Stimulated activated naive CD4-positive, alpha-beta T cell treated with Interleukin-2 at 50 U/mL for 16 hours (primary cell): Measurements from ENCODE around the gene SEC24B.
"Not testable (repeated sequence)": the region's sequence is repeated elsewhere in the genome, so short reads cannot be mapped to it uniquely, and the experiment has no call there.

Source experiments
- DNase-seq: peaks from one replicate; lab custom pipeline; 2025; lab: John Stamatoyannopoulos, UW

The SEC24B gene

DNA sequence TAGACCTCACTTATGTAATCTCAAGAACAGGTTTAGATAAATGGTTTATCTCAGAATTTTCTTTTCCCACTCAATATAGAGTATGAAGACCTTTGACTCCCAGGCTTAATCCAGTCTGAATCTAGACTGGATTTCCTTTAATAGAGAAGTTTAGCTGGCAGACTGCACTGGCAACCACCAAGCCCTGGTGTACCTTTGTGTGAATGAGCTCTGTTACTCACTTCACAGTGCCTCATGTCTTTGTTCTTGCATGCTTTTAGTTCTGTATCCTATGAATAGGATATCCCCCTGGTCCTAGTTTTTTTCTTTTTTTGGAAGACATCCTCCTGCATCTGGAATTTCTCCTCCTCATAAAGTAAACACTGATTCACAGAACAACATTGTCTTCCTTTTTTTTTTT is 73.3 kb downstream of the SEC24B start:
- DNase-seq: no peak

DNA sequence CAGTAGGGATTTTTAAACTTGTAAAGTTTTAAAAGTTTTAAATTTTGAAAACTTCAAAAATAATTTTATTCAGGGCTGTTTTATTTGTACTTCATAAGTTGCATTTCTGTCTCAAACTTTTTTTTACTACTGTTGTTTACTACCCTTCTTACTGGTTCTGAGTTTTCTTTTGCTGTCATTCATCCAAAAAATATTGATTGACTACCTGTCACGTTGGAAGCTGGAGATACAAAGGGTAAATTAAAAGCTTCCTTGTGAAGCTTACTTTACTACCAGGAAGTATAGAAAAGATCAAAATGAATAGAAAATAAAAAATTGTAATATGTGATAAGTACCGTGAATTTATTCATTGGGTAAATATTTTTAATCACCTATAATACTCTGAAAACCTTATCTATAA is 77.1 kb downstream of the SEC24B start:
- no peak for DNase-seq

DNA sequence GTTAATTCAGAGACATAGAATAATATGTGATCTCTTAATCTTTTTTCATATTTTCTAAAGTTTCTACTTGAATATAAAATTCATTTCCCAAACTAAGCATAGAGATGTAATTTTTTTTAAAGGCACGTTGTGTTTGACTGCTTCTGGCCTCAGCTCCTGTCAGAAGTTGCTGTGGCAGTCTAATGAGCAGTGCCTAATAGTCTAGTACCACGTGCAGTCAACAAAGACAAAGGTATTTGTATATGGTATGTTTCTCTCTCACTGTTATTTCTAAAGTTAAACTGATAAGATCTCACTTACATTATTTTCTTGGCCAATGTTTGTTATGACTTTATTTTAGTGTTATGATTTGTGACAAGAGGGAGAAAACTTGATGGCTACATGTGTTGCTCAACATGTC is 77.8 kb downstream of the SEC24B start:
- no peak for DNase-seq

DNA sequence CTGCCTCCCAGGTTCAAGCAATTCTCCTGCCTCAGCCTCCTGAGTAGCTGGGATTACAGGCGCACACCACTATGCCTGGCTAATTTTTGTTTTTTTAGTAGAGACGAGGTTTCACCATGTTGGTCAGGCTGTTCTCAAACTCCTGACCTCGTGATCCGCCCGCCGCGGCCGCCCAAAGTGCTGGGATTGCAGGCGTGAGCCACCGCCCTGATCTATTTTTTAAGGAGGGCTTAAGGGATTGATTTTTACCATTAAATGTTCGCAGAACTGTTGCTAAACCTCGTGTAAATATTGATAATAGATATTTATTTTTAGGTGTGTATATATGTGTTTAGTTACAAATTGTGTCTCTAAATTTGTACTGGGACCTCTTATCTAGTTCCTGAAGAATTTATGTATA is 79.8 kb downstream of the SEC24B start:
- DNase-seq: not testable (repeated sequence)

DNA sequence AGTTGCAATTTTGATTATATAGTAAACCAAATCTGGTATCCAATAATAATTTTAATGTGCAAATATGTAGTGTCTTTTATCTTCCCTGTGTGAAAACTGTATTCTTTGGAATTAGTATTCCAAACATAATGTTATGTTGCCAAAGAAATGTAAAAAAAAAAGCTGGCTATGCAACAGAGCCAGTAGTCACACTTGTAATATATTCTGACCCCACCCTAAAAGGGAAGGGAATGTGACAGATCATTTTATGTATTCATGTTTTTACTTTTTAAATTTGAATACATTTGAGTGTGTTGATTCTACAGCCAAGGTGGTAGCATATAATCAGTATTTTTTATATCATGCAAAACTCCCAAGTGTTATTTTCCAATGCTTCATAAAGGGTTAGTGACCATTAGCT is 98.6 kb downstream of the SEC24B start:
- no peak for DNase-seq

DNA sequence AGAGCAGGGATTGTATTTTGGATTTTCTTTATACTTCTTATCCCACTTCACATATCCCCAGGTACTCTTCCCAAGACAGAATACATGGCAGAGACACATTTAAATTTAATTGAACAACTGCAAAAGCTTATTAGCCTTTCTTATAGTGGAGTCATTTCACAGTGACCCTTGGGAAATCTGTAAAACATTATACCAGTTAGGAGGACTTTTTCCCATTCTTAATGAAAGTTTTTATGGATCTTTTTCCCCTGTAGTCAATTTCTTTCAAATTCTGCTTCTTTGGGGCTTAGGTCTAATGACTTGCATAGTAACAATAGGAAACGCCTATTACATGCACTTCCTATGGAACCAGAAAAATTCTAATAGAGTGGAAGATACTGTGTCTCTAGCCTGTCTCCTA is 111.8 kb downstream of the SEC24B start:
- no peak for DNase-seq

DNA sequence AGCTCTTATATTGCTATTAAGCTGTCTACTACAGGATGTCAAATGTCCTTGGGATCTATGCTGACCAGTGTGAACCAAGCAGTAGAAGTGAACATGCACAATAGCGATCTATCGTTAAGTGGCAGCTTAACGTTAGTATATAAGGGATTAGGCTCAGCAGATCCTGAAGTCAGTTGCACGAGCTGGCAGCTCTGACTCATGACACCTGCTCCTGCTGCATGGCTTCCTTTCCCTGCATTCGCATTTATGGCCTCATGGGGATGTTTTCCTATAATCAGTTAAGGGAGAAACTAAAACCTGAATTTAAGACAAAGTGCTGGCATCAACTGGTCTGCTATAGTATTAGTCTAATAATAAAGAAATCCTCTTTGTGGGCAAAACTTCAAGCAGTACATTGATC is 113.8 kb downstream of the SEC24B start:
- no peak for DNase-seq

DNA sequence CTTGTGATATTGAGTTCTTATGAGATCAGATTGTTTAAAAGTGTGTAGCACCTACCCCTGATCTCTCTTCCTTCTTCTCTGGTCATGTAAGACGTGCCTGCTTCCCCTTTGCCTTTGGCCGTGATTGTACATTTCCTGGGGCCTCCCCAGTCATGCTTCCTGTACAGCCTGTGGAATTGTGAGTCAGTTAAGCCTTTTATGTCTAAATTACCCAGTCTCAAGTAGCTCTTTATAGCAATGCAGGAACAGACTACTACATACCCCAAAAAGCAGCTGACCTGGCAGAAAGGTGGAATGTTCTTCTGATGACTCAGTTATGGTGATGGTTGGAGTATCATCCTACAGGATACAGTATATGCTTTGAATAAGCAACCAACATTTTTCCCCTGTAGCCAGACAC is 115.0 kb downstream of the SEC24B start:
- DNase-seq: no peak

DNA sequence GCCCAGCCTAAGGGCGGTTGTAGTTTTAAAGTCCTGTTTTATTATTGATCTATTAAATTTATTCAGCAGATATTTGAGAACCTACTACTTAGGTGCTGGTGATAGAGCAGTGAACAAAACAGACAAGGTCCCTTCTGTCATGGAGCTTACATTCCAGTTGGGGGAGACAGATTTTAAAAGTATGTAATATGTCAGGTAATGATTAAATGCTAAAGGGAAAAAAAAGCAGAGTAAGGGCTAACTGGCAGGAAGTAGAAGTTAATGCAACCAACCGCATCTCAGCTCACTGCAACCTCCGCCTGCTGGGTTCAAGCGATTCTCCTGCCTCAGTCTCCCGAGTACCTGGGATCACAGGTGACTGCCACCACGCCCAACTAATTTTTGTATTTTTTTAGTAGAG is 118.6 kb downstream of the SEC24B start:
- DNase-seq: no peak

DNA sequence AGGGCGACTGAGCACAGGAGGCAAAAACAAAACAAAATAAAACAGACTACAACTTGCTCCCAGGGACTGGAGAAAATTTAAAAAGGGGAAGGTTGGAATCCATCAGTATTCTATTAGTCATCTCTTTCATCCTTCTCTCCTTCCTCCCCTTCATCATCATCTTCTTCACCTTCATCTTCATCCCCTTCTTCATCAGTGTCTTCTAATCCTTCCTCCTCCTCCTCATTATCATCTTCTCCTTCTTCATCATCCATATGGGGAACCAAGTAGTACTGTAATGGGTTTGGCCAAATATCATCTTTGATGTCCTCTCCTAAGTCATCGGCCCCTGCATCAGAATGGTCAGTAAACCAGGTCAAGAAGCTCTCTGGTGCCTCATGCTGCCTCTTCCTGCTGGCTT is 119.5 kb downstream of the SEC24B start:
- DNase-seq: no peak

DNA sequence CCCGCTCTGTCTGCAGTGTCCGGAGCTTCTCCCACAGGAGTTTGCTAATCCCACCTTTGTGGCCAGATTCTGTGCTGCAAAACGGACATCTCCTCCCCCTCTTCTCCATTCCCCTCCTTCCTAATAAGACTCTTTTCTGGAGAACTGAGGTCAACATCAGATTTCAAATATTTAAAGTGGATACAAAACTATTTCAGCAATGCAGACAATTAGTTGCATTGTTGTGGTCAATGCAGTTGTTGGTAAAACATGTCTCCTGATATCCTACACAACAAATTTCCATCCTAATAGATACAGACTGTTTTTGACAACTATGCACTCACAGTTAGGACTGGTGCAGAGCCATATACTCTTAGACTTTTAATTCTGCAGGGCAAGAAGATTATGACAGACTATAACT is 121.4 kb downstream of the SEC24B start:
- no peak for DNase-seq

DNA sequence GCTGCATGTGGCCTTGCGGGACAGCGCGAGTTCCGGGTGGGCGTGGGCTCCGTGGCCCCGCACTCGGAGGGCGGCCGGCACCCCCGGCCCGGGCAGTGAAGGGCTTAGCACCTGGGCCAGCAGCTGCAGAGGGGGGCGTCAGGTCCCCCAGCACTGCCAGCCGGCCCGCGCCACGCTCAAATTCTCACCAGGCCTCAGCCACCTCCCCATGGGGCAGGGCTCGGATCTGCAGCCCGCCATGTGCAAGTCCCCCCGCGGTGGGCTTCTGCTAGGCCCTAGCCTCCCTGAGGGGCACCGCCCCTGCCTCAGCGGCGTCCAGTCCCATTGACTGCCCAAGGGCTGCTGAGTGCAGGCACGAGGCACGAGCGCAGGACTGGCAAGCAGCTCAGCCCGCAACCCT is 123.8 kb downstream of the SEC24B start:
- no peak for DNase-seq

DNA sequence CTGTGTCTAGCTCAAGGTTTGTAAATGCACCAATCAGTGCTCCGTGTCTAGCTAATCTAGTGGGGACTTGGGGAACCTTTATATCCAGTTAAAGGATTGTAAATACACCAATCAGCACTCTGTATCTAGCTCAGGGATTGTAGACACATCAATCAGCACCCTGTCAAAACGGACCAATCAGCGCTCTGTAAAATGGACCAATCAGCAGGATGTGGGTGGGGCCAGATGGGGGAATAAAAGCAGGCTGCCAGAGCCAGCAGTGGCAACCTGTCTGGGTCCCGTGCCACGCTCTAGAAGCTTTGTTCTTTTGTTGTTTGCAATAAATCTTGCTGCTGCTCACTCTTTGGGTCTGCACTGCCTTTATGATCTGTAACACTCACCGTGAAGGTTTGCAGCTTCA is 124.5 kb downstream of the SEC24B start:
- not testable (repeated sequence) for DNase-seq

DNA sequence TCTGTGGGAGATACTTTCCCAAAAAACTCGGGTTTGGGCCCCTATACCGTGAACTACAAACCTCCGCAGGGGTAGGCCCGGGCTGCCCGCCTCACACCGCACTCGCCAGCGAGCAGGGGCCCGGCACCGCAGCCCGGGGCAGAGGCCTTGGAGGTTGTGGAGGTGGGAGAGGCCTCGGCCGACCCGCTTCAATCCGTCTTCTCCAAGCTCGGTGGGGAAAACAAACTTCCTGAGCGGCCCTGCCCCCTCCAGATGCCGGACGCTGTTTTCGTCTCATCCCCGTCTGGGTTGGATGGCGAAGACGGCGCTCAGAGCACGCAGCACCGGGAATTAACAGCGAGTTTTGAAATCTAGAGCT is 126.0 kb downstream of the SEC24B start:
- DNase-seq: peak; percentile 54

DNA sequence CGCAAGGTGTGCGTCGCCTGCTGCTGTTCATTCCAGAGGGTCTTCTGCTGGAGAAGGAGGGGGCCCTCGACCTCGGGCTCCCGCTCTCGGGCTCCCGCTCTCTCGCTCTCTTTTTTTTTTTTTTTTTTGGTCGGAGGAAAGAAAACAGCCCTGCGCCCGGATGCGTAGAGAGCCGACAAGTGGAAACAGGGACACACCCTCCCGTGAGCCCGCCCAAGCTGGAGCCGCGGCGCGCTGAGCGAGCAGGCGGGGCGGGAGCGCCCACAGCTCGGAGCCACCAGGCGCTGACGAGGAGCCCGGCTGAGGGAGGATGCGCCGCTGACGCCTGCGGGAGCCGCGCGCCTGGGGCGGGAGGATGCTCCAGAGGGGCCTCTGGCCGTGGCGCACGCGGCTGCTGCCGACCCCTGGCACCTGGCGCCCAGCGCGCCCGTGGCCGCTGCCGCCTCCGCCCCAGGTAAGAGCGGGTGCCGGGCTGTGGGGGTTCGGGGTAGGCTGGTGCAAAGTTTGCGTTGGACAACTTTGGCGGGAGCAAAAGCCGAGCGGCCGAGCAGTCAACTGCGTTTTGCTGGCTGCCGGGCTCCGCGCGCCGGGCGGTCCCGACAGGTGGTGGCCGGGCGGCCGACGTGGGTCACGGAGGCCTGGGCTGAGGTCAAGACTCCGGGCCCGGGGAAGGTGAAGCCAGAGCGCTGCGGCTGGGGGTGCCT is 126.5 kb downstream of the SEC24B start, which contains the start of gene MCUB:
TSS of gene MCUB (plus strand) at position 264 of the 704 bp plus-strand sequence. CDS start at position 356, 92 bp downstream.
- peak; percentile 92 for DNase-seq

DNA sequence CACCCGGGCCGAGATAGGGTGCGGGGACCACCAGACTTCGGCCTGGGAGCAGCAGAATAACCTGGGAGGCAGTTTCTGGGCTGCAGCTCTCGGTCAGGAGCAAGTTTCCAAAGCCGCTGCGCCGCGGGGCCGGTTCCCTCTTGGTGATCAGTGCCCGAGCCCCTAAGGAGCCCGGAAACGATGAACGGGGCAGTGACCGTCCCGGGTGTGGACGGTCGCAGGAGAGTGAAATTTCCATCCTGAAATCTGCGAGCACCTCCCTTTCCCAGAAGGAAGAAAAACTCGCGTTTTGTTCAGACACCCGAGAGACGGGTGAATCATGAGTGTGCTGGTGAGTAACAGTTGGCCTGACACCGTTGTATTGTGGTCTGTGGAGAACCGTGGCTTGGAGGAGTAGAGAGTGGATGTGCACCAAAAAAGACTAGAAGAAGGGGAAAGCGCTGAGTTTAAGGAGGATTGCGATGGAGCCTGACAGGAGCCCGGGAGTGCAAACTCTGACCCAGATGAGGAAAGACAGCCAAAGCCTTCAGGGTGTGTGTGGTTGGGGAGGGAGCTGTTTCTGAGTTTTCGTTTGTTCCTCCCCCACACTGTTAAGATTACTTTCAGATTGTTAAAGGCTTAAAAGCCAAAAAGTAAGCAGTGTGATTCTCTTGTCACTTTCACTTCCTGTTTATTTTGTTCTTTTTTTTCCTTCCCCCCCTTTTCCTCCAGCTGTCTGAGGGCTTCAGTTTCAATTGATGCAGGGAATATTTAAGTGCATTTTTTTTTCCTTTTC is 127.3 kb downstream of the SEC24B start:
- peak; percentile 46 for DNase-seq

DNA sequence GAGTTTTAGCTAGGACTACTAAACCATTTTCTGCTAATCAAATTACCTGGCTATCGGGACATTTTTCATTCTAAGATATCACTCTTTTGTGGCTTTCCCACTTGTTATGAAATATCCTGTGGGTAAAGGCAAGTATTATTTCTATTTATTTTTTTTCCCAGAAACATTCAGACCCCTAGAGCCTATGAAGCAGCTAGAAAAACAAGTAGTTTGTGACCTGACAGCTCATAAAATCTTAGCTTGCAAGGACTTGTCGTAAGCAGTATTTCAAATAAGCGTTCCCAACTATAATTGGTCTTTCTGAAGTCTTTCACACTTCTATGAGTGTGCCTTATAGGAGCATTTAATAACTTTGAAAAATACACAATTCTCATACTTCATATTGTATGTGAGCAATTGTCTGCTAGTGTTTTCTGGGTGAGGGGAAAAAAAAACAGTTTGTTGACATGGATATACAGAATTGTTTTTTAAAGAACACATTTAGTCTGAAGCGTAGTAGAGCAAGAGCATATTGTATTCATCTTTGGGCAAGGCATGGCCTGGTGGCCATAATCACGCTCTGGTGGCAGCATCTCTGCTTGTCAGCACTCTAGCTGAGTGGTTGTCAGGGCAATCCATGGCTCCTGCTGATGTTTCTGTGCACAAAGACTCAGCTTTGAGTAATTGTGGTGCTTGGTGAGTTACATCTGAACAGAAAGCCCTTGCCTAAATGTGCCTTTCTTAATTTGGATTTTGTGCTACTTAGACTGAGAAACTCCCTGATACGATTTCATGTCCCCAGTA is 129.0 kb downstream of the SEC24B start:
- DNase-seq: no peak

DNA sequence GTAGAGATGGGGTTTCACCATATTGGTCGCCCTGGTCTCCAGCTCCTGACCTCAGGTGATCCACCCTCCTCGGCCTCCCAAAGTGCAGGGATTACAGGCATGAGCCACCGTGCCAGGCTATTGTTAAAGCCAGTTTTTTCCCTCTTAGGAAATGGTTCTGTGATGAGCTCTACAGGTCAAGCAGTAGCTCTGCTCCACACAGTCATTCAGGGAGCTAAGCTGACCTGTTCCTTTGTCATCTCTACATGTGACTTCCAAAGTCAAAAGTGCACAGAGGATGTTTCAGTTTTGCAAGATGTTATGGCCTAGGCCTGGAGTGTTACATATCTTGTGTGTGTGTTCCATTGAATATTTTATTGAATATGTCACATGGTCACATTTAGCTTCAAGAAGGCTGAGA is 137.9 kb downstream of the SEC24B start:
- DNase-seq: no peak

DNA sequence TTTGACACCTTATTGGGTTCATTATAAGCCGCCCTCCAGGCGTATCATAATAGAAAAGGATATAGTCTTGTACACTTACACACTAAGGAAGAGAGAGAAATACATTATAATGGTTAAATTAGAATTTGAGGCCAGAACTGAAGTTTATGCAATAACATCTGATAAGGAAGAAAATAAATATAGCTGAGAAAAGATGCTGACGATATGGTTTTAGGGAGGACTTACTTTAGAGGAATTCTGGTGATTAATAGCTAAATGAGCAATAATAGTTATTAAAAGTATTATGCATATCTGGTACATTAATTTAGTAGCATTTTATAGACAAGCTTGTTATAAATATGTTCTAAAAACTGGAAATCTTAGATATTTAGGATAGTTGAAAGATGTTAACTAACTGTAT is 138.5 kb downstream of the SEC24B start:
- DNase-seq: no peak

DNA sequence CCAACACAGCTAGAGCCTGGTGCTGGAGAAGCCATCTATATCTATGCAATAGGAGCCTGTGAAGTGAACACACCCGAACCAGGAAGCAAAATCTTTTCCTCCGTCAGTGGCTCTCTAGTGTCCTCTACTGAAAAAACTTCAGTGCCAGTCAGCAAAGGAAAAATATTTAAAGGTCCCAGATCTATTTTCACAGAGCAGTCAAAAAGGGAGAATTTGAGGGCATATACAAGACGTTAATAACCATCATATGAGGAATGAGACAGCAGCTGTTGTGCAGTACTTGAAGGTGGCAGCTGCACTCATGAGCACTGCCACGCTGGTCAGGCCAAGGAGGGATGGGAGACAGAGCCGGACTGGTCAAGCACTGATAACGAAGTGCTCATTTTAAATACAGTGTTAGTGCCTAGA is 140.8 kb downstream of the SEC24B start:
- no peak for DNase-seq

DNA sequence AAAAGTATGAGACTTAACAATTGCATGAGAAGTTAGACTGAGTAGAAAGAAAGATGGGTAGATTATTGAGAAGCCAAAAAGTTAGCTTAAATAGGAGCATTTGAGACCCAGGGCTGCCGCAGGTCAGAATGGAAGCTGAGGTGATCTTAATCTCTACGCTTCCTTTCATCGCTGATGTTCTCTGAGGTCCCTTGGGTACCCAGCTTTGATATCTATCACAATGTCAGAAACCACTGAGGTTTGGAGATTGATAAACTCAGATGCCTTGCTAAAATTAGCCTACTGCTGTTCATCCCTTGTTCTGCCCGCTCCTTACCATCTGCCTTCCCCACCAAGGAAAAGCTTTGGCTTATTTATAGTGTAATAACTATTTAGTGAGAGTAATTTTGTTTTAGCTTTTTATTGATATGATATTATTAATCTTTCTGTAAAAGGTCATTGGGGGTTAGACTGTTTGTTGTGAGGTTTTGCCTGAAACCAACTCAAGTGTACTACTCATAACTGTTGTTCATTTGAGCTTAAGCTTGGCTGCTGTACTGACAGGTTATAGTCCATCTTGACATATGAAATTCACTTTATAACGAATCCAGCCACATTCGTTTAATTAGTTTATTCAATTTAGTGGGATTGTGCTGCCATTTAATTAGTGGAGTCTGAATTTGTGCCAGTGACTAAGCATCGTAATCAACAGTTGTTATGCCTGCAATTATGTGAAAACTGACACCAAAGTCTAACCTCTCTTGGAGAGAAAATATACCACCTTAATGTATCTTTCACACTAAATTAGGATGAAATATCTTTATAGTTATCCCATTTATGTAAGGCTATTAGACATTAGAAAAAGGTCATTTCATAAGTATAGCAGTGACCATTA is 141.6 kb downstream of the SEC24B start:
- no peak for DNase-seq

DNA sequence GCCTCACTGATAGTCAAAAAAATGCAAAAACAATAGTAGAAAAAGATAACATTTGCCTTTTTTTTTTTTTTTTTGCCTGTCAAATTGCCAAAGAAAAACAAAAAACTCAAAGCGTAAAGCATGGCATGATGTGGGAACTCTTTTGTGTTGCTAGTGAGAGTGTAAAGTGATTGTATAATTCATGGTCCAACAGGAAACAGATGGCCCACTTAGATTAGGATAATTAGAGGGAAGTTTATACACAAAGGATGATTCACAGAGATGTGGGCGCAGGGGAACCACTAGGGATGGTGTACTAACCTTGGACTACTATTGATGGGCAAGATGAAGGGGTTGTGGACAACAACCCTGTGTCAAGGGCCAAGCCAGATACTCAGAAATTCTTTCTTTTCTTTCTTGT is 142.8 kb downstream of the SEC24B start:
- DNase-seq: no peak
